Effector CD8-positive, alpha-beta T cell (primary cell): Measurements from ENCODE around the gene AGPAT3.

ENCODE experiments used
- DNase-seq: peaks from one replicate; lab custom pipeline; 2025; lab: John Stamatoyannopoulos, UW

AGPAT3 gene

DNA sequence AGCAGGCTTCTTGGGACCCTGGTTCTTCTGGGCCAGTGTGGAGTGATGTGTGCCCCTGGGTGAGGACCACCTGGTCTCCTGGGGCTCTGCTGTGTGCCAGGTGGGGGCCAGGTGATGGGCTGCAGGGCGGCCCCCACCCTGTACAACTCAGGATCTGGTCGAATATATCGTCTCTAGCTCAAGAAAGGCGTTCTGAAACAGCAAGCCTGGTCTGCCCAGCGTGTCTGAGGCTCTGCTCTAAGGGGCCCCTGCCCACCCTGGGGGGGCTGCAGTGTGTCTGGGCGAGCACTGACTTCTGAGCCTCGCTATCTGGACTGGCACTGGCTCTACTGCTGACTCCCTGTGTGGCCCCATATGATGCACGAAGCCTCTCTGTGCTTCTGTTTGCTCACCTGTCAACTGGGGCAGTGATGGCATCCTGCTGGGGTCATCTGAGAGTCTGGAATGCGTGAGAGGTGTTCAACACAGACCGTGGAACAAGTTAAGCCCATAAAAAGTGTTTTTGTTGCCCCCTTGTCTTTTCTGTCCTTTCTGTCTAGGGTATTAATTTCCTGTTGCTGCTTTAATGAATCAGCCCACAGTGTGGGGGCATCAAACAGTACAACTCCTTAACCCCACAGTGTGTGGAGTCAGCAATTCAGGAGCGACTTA, 91.1 kb downstream of the AGPAT3 start:
- no peak for DNase-seq

DNA sequence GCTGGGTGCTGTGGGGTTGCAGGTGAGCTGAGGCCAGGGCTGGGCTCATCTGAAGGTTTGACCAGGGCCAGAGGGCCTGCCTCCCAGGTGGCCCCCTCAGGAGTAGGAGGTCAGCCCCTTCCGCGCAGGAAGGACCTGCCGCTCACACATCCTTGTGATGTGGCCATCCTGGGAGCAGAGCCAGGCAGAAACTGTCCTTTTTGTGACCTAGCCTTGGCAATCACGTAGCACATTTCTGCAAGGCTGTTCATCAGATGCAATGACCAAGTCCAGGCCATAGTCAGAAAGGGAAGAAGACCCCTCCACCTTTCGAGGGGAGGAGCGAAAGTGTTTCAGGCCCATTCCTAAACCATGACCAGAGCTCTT, 91.6 kb downstream of the AGPAT3 start:
- DNase-seq = no peak

DNA sequence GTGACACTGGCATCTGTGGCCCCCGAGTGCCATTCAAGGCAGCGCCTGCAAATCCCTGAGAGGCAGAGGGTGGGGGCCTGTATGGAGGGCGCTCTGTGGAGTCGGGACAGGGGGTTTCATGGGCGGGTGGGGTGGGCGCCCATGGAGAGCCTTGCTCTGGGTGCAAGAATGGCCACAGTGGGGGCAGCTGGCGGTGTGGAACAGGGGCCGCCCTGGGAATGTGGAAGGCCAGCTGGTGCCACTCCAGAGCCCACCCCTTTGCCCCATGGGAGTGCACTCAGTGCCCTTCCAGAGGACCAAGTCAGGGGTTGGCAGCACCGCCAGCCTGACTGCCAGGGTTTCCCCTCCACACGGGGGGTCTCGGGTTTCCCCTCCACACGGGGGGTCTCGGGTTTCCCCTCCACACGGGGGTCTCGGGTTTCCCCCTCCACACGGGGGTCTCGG, 92.1 kb downstream of the AGPAT3 start:
- DNase-seq = no peak

DNA sequence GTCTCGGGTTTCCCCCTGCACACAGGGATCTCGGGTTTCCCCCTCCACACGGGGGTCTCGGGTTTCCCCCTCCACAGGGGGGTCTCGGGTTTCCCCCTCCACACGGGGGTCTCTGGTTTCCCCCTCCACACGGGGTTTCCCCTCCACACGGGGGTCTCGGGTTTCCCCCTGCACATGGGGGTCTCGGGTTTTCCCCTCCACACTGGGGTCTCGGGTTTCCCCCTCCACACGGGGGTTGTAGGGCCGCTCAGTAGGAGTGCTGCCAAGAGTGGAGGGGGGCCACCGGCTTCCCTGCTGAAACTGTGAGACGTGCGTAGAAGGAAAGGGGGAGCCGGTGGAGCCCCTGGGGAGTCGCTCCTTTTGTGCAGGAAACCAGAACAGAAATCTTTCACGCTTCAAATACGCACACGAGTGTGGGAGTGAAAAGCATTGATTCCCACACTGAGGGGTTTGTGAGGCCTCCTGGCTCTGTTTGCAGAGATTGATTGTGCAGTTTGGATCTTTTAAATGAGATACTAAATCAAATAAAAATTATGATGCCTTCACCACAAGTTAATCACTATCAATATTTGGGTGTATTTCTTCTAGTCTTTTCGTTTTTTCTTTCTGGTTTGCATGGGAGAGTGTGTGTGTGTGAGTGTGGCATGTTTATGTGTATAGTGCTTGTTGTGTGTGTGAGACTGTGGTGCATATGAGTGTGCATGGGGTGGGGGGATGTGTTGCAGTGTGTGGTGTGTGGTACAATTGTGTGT, 92.8 kb downstream of the AGPAT3 start:
- no peak for DNase-seq

DNA sequence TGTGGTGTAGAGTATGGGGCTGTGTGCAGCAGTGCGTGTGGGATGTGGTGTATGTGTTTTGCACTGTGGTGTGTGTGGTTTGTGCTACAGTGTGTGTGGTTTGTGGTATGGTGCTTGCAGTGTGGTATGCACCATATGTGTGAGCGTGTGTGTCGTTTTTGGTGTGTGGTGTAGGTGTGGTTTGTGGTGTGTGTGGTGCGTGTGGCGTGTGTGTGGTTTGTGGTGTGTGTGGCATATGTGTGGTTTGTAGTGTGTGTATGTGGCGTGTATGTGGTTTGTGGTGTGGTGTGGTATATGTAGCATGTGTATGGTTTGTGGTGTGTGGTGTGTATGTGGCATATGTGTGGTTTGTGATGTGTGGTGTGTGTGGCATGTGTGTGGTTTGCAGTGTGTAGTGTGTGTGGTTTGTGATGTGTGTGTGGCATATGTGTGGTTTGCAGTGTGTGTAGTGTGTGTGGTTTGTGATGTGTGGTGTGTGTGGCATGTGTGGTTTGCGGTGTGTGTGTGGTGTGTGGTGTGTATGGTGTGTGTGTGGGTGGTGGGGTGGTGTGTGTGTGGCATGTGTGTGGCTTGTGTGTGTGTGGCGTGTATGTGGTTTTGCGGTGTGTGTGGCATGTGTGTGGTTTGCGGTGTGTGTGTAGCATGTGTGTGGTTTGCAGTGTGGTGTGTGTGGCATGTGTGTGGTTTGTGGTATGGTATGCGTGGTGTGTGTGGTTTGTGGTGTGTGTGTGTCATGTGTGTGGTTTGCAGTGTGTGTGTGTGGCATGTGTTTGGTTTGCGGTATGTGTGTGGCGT, 93.5 kb downstream of the AGPAT3 start:
- DNase-seq = no peak

DNA sequence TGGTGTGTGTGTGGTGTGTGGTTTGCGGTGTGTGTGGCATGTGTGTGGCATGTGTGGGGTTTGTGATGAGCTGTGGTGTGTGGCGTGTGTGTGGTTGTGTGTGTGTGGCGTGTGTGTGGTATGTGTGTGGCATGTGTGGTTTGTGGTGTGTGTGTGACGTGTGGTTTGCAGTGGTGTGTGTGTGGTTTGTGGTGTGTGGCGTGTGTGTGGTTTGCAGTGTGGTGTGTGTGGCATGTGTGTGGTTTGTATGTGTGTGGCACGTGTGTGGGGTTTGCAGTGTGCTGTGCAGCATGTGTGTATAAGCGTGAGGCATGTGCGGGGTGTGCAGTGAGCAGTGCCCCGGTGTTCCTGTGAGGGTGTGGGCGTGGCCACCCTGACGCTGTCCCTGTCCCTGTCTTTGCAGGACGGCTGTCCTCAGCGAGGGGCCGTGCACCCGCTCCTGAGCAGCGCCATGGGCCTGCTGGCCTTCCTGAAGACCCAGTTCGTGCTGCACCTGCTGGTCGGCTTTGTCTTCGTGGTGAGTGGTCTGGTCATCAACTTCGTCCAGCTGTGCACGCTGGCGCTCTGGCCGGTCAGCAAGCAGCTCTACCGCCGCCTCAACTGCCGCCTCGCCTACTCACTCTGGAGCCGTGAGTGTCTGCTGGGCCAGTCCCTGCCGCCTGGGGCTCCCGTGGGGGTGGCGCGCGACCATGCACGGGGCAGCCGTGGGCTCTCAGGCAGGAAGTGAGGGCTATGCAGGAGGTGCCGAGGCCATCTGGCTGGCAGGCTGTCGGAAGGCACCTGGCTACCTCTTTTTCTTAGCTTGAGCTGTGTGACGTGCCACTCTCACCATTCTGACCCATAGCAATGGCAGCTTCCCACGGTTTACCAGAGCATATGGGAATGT, 94.5 kb downstream of the AGPAT3 start:
- no peak for DNase-seq

DNA sequence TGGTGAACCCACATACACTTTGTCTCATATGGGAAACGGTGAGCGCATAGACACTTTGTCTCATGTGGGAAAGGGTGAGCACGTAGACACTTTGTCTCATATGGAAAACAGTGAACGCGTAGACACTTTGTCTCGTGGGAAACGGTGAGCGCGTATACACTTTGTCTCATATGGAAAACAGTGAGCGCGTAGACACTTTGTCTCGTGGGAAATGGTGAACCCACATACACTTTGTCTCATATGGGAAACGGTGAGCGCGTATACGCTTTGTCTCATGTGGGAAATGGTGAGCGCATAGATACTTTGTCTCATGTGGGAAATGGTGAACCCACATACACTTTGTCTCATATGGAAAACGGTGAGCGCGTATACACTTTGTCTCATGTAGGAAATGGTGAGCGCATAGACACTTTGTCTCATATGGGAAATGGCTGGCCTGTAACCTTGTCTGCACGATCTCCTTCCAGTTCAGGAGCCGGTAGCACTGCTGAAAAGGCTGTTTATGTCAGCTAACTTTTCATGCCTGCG, 96.4 kb downstream of the AGPAT3 start:
- no peak for DNase-seq

DNA sequence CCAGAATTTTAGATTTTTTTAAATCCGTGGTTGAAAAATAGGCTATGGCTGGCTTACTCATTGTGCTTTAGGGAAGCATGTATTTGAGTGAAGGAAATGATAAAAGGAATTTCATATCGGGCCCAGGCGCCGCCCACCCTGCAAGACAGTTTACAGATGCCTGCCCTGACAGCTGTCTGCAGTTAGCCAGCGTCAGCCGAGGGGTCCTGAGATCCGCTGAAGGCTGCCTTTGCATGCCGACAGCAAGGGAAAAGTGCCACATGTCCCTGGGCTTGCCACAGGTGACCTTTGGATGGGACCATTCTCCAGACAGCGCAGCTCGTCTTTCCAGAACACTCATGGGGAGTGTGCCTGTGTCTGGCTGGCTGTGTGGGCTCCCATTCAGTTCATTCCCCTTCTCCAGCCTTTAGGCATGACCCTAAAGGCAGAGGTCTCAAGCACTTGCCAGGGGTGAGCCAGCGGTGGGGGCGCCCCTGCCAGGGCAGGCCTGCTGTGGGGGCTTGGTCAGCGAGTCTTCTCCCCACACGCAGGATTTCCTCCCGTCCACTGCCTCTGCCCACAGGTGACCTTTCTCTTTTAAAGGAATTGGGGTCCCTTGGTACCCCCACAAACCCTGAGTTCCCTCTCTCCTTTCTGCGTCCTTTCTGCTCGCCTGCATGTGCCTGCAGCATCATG, 101.0 kb downstream of the AGPAT3 start:
- no peak for DNase-seq

DNA sequence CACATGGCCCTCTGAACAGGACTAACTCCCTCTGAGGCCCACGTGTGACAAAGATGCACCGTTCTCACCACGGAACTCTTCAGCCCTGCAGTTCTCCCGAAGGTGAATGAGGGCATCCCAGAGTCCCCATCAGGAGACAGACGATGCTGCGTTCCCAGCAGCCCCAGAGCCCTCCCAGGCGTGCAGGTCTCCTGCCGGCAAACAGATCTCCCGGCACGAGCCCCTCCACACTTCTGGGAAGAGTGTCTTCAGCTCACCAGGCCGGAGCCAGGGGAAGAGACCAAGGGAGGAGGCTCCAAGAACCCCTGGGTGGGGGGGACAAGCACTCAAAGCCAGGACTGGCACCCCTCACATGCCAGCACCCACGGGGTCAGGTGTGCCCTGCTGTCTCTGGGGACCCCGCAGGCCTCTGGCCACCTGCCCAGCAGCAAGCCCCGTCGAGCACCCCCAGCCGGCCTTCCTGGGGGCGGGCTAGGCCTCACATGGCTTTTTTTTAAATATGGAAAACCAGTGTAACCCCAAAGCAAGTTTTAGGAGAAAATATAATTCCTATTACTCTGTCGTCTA, 102.0 kb downstream of the AGPAT3 start:
- DNase-seq = no peak

DNA sequence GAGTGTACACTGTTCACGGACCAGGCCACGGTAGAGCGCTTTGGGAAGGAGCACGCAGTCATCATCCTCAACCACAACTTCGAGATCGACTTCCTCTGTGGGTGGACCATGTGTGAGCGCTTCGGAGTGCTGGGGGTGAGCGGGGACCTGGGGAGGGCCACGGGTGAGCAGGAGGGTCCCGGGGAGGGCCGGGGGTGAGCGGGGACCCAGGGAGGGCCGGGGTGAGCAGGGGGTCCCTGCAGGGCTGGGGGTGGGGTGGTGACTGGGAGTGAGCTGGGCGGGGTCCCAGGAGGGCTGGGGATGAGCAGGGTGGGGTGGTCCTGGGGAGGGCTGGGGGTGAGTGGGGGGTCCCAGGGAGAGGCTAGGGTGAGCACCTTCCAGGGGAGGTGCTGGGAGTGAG, 103.0 kb downstream of the AGPAT3 start:
- no peak for DNase-seq

DNA sequence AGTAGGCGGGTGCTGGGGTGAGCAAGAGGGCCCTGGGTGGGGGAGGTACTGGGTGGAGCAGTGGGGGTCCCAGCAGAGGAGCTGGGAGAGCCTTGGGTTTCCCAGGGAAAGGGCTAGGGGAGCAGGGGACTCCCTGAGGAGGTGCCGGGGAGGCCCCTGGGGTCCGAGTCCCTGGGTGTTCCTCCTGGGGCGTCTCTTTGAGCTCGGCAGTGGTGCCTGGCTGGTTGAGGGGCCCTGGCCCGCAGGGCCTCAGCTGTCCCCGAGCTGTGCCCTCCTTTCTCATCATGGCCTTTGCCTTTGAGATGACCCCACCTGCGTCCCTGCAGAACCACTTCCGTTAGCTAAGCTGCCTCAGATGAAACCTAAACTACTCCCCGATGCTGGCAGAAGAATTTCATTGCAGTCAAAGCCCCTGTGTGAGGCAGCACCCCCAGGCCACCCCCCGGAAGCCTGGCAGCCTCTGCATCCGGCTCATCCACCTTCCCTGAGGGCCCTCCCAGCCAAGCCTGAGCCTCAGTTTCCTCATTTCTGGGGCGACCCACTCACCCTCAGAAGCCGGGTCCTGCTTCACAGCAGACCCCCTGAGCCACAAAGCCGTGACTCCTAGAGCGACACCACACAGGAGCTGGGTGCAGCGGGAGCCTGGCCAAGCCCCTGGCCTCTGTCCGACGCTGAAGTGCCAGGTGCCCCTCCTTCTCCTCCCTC, 103.5 kb downstream of the AGPAT3 start:
- no peak for DNase-seq

DNA sequence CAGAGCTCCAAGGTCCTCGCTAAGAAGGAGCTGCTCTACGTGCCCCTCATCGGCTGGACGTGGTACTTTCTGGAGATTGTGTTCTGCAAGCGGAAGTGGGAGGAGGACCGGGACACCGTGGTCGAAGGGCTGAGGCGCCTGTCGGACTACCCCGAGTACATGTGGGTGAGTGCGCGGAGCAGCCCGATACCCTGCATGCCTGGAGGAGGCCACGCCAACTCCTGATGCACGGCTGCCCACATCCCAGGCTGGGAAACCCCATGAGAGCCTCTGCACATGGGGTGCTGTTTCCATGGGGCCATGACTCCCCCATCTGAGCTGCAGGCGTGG, 104.1 kb downstream of the AGPAT3 start:
- no peak for DNase-seq

DNA sequence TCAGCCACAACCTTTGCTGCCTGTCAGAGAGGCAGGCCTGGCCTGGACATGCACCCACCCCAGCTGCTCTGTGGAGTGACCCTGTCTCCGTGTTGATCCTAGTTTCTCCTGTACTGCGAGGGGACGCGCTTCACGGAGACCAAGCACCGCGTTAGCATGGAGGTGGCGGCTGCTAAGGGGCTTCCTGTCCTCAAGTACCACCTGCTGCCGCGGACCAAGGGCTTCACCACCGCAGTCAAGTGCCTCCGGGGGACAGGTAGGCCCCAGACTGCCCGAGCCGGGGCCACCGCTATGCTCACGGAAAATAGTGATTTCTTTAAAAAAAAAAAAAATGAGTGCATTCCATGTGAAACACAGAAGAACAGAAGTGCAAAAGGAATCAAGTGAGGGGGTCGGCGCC, 105.5 kb downstream of the AGPAT3 start:
- DNase-seq = no peak

DNA sequence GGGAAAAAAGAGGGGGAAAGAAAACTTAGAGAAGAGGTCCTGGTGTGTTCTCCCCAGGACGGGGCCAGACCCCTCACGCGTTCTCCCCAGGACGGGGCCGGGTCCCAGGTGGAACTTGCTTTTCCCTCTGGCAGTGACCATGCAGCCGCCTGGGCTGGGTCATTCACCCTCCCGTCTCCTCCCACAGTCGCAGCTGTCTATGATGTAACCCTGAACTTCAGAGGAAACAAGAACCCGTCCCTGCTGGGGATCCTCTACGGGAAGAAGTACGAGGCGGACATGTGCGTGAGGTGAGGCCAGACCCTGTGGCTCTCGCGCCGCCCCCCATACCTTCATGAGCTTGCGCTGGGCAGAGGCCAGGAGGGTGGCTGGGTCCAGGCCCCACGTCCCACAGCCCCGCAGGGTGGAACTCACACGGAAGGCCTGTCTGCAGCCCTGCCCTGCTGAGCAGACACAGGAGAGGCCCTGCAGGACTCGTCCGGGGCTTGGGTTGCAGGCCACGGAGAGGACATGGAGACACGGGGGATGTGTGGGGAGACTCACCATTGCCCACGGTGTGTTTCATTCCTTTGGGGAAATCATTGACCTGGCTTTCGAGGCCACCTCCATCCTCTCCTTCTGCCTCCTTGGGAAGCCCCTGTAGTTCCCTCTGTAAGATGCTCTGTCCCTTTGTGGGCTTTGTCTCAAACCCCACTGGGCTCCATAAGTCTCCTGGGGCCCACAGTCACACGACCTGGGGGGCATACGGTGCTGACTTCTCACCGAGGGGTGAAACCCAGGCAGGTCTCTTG, 106.4 kb downstream of the AGPAT3 start:
- no peak for DNase-seq

DNA sequence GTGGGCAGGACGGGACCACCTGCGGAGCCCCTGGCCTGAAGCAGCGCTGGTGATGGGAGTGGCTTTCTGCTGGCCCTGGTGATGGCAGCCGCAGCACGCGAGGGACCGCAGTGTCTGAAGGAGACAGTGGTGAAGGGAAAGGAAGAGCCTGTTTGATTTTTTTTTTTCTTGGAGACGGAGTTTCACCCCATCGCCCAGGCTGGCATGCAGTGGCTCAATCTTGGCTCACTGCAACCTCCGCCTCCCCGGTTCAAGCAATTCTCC, 106.9 kb downstream of the AGPAT3 start:
- DNase-seq = no peak

DNA sequence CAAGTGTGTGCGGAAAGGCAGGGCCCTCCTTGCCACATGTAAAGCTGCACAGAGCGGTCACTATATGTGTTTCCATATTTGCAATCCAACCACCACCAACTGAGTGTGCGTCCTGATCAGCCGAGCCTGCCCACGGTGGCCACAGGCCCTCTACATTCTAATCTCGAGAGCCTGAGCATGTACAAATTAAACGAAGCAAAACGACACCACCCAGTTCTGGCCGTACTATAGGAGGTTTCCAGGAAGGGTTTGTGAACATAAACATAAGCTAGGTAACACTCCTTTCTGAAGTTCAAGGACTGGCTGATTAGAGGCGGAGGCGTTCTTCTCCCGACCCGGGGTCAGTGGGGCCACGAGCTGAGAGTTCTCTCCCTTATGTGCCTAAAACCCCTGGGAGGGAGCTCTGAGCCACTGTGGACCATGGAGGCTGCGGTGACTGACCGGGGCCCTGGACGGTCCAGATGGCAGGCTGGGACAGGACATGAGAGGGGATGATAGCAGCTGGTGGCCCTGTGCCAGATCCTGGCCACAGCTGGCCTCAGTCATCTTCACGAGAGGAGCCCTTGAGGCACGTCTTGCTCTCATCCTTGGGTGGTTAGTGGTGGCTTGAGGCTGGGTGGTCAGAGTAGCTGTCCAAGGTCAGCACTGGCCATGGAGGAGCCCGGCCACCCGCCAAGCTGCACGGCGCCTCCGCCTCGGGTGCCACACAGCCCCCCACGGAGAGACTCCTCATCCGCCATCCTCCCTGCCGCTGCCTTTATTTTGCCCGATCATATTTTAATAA, 108.0 kb downstream of the AGPAT3 start:
- DNase-seq = no peak

DNA sequence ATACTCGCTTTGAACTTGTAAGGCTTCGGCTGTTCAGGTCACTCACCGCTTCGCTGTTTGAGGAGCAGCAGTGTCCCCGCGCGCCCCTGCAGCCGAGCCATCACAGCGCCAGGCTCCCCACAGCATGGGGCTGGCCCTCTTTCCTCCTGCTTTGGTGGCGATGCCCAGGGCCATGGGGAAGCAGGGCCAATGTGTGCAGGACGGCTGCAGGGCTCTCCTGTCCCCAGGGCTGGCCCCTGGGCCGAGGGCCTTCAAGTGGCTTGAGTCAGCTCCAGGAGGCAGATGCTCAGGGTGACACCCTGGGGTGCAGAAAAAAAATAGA, 108.6 kb downstream of the AGPAT3 start:
- DNase-seq = no peak

DNA sequence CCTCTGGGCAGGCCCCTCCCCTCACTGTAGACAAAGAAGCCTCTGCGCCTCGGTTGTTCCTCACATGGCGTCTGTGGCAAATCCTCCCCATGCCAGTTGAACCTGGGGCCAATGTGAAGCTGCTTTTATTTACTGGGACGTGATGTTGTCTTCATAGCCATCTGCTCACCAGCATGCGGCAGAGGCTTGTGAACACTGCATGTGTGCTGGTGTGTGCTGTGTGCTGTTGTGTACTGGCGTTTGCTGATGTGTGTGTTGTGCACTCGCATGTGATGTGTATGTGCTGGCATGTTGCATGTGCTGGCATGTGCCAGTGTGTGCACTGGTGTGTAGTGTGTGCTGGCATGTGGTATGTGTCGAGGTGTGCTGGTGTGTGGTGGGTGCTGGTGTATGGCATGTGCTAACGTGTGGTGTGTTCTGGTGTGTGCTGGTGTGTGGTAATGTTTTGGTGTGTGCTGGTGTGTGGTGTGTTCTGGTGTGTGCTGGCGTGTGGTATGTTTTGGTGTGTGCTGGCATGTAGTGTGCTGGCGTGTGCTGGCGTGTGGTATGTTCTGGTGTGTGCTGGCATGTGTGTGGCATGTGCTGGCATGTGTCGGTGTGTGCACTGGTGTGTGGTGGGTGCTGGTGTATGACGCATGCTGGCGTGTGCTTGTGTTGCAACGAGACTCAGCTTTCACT, 109.9 kb downstream of the AGPAT3 start:
- no peak for DNase-seq
